Smooth muscle cell of bladder (primary cell): ENCODE measurements around the gene ZFP69. TPM values are rescaled to one million over a fixed set of nuclear protein-coding genes. Genes with fewer than 3 reads are reported as not detected.

ENCODE experiments used
- total RNA-seq: library from RNA; depleted of rRNA; stranded (reverse); fragments of >200 nt; gene quantifications from 2 replicates; pipeline ENCODE4 v1.2.3, GENCODE V29; 2014

ZFP69 gene
- total RNA-seq, result 2.5 and 2.8 TPM in 2 replicates

DNA sequence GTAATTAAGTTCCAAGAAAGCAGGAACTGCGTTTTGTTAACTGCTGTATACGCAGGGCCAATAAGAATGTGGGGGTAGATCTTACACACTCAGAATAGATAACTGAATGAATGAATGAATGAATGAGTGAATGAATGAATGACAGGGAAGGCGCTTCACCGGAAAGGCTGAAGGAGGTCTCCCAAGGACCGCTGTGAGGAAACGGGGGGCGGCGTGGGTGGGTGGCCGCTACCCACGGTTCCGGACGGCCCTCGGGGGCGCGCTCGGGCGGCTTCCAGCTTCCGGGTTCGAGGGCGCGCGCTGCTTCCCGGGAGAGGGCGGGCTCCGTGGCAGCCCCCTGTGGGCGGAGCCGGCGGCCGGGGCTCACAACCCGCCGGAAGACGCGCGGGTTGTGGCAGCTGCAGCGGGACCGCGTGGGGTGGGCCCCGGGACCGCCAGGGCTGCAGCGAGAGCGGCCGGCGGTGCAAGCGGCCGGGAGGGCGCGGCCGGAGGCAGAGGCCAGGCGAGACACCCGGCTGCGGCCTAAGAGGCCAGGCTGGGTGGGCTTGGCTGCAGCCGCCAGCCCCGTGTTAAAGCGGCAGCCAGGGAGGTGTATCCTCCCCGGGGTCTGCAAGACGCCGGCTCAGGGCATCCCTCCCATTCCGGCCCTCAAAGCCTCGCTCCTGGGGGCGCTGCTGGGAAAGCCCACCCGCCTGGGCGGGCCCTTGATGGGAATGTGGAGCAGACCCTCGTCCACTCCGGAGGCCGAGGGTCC lies at the start of gene ZFP69:
TSS of gene ZFP69 (plus strand) at position 367 of the 754 bp plus-strand sequence. CDS start 2,072 bp downstream, outside the sequence.

DNA sequence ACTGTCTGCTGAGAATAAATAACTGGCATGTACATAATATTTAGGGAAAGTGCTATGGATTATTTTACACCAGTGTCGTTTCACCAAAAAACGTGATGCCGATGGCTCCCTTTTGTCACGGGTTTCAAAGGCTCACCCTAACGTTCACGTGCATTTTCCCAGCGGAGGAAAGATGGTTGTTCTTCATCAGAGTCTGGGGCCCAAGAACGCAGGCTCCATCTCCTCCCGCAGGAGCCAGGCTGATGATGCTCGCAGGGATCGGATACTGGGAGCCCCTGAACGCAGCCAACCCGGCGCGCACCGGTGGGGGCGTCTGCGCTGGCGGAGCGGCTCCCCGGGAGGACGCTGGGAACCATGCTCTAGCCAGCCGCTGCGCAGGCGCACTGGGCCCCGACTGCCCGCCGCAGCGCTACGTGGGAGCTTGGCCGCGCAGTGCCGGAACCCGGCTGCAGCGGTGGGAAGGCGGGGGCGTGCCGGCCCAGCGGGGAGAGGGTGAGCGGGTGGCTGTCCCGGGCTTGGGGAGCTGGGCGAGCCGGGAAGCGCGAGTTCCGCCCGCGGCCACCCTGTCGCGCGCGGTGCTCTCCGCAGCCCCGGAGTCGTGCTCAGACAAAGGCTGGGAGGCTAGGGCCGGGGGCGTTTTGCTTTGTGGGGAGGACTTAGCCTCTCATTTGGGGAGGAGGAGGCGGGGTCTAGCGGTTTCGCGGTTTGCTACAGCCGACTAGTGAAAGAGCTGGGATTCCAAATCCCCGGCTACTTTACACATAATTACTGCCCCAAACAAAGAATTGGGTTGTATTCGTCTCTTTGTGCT lies 27.2 kb upstream of the ZFP69 start, which contains the start of gene ZFP69B:
TSS of gene ZFP69B (plus strand) at position 793 of the 811 bp plus-strand sequence. CDS start 486 bp downstream, outside the sequence.

DNA sequence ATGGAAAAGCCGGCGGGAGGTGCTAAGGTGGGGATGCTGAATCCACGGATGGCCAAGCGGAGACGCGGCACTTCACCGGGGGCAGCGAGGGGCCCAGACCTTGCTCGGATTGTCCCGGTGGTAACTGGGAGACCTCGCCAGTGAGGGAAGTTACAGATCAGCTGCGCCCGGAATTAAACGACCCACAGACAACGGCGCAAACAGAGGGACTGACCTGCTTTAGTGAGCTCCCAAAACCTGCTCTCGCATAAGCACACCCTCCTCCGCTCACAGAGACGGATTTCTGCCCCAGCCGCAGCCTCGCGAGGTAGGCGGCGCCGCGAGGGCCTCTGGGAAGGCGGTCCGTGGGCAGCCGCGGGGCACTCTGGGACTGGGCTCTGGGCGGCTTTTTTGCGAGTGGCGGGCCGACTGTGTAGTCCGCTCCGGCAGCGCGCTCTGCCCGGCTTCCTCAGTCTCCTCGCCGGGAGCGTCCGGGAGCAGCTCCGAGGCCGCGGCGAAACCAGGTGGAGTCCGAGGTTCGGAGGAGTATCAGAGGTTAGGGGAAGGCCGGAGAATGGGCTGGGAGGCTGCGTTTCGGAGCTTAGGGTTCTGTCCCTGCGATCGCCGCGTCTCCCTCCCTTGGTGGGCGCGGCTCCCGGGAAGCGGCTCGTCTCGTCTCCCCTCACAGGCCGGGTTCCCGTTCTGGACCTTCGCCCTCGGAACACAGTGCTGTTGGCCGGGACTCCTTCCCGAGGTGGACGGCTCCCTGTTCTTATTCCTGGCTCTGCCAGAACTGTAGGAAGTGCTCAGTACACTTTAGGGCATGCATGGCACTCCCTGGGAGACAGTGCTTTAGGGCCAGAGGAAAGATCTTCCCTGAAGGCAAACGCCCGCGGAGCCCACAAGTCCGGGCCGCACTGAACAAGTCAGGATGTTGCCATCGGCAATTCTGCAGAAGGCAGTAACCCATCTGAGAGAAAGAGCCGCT lies 31.6 kb downstream of the ZFP69 start, which contains the start of gene EXO5:
TSS of gene EXO5 (plus strand) at position 393 of the 967 bp plus-strand sequence. CDS start 5,778 bp downstream, outside the sequence.

DNA sequence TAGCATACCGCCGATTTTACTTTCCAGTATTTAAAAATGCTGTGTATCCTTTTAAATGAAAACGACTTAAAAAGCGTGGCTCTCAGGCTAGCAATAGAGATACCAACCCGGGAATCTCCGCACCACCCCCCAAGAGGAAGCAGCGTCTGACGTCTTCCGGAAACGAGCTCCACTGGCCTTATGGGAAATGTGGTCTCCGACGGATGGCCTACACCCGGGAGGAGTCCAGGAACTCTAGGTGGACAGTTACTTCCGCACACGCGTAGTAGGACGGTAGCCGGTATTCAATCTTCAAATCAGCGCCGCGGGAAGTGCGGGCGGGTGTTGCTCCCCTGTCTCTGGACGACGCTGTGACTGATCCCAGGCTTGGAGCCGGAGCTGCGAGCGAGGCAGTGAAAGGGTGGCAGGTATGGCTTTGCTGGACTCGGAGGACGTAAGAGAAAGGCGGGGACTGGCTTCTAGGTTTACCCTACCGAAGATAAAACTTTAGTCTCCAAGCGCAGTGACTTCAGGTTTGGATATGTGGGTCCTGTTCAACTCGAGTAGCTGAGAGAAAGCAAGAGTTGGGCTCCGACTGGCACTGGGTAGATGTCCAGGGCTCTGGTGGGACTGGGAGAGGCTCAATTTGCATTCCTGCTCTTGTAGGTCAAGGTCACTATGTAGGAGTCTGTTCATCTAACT lies 54.4 kb downstream of the ZFP69 start, which contains the start of gene ZNF684:
TSS of gene ZNF684 (plus strand) at position 257 of the 681 bp plus-strand sequence. CDS start 1,530 bp downstream, outside the sequence.

Other genes starting within 250 kb of the ZFP69 start
- gene TMCO2, start 229.4 kb upstream of the ZFP69 start, total RNA-seq, result not detected in 2 replicates
- gene ZMPSTE24, start 219.1 kb upstream of the ZFP69 start, total RNA-seq, result 64.7 and 85.8 TPM in 2 replicates
- gene COL9A2, start 160.0 kb upstream of the ZFP69 start, total RNA-seq, result 1.7 and 1.9 TPM in 2 replicates
- gene SMAP2, start 103.6 kb upstream of the ZFP69 start, total RNA-seq, result 12.3 and 15.9 TPM in 2 replicates
- gene ZFP69B, start 26.8 kb upstream of the ZFP69 start, total RNA-seq, result 1.2 and 1.6 TPM in 2 replicates
- 4.3 and 6.0 TPM in 2 replicates for gene EXO5, start 31.5 kb downstream of the ZFP69 start, total RNA-seq
- gene ZNF684, start 54.3 kb downstream of the ZFP69 start, total RNA-seq, result 2.6 and 3.1 TPM in 2 replicates
- 0.14 and 0.18 TPM in 2 replicates for gene RIMS3, start 188.4 kb downstream of the ZFP69 start, total RNA-seq
- 15.6 and 18.0 TPM in 2 replicates for gene NFYC, start 214.4 kb downstream of the ZFP69 start, total RNA-seq